ENCODE measurements around the gene CAMKK2.

DNA sequence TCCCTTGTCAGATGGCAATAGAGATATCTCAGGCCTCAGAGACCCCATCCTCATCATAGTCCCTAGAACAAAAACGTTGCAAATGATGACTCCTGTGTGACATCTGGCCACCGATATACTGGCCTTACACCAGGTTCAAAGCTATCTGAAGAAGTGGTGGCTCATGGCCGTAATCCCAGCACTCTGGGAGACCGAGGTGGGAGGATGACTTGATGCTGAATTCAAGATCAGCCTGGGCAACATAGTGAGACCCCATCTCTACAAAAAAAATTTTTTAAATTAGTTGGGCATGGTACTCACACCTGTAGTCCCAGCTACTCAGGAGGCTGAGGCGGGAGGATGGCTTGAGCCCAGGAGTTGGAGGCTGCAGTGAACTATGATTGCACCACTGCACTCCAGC lies 13.1 kb downstream of the CAMKK2 start:
- no peak for TF ChIP-seq L3MBTL2 (conservative IDR thresholded peaks at IDR 0.05)
- TF ChIP-seq ARNT (IDR thresholded peaks at IDR 0.05), result no peak
- no peak for TF ChIP-seq BHLHE40 (IDR thresholded peaks at IDR 0.05; ENCODE audit: borderline replicate concordance)
- TF ChIP-seq SP1 (IDR thresholded peaks at IDR 0.05), result no peak
- TF ChIP-seq FOXA1 (IDR thresholded peaks at IDR 0.05), result no peak
- no peak for TF ChIP-seq SUZ12 (IDR thresholded peaks at IDR 0.05)
- TF ChIP-seq TARDBP (IDR thresholded peaks at IDR 0.05), result no peak

Measured in HEK293T (cell line).